ENCODE measurements around the gene EIF6.

The EIF6 gene

DNA sequence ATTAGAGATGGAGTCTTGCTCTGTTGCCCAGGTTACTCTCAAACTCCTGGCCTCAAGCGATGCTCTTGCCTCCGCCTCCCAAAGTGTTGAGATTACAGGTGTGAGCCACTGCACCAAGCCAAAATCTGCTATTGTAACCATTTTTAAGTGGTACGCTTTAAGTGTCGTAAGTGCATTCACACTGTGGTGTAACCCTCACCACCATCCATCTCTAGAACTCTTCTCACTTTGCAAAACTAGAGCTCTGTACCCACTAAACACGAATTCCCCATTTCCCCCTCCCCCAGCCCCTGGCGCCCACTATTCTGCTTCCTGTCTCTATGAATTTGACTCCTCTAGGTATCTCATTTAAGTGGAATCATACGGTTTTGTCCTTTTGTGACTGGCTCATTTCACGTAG lies 10.5 kb upstream of the EIF6 start:
- no peaks in the 10 kb centered on the region for H3K36me3 ChIP-seq (ENCODE audit: control insufficient read depth in 5 of 5, insufficient read depth in 5 of 5, low read length in 5 of 5)
- H3K4me1 ChIP-seq (ENCODE audit: control insufficient read depth in 5 of 5, insufficient read depth in 5 of 5, low read length in 5 of 5): peaks cover 0 to 13% (median 0%) of the 10 kb centered on the region in 5 donors
- H3K9ac ChIP-seq (ENCODE audit: low read length in 5 of 5): no peak overlapping the region
- H3K27me3 ChIP-seq (ENCODE audit: control insufficient read depth in 5 of 5, insufficient read depth in 4 of 5, low read length in 5 of 5): peaks cover 0 to 25% (median 13%) of the 10 kb centered on the region in 5 donors
- no peak overlapping the region for H3K4me3 ChIP-seq (ENCODE audit: low read depth in 1 of 5, low read length in 5 of 5)
- H3K9me3 ChIP-seq (ENCODE audit: control insufficient read depth in 5 of 5, low read length in 5 of 5): no peaks in the 10 kb centered on the region
- H3K27ac ChIP-seq (ENCODE audit: low read depth, low read length): no peak overlapping the region

DNA sequence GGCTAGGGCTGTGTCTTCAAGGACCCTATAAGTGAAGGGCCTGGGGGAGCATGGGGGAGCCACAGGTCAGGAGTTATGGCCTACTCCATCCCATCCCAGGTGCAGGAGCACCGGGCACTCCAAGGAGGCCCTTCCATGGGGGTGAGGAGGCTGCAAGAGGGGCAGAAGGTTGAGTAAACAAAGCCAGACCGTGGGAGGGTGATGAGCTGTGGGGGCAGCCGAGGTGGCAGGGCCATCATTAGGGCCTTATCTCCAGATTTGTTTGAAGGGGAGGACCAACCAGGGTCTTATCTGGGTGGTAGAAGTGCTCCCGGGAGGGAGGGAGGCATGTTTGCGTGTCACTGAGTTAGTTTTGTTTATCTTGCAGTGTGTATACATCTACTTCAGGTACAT lies 9.7 kb upstream of the EIF6 start:
- Histone ChIP-seq H3K4me3 (ENCODE audit: low read depth in 1 of 5, low read length in 5 of 5) (no peak overlapping the region), H3K4me1 (ENCODE audit: control insufficient read depth in 5 of 5, insufficient read depth in 5 of 5, low read length in 5 of 5) (peaks cover 0 to 13% (median 0%) of the 10 kb centered on the region in 5 donors), H3K9ac (ENCODE audit: low read length in 5 of 5) (no peak overlapping the region), H3K36me3 (ENCODE audit: control insufficient read depth in 5 of 5, insufficient read depth in 5 of 5, low read length in 5 of 5) (no peaks in the 10 kb centered on the region), H3K27ac (ENCODE audit: low read depth, low read length) (no peak overlapping the region), H3K9me3 (ENCODE audit: control insufficient read depth in 5 of 5, low read length in 5 of 5) (no peaks in the 10 kb centered on the region), H3K27me3 (ENCODE audit: control insufficient read depth in 5 of 5, insufficient read depth in 4 of 5, low read length in 5 of 5) (peaks cover 0 to 25% (median 13%) of the 10 kb centered on the region in 5 donors)

DNA sequence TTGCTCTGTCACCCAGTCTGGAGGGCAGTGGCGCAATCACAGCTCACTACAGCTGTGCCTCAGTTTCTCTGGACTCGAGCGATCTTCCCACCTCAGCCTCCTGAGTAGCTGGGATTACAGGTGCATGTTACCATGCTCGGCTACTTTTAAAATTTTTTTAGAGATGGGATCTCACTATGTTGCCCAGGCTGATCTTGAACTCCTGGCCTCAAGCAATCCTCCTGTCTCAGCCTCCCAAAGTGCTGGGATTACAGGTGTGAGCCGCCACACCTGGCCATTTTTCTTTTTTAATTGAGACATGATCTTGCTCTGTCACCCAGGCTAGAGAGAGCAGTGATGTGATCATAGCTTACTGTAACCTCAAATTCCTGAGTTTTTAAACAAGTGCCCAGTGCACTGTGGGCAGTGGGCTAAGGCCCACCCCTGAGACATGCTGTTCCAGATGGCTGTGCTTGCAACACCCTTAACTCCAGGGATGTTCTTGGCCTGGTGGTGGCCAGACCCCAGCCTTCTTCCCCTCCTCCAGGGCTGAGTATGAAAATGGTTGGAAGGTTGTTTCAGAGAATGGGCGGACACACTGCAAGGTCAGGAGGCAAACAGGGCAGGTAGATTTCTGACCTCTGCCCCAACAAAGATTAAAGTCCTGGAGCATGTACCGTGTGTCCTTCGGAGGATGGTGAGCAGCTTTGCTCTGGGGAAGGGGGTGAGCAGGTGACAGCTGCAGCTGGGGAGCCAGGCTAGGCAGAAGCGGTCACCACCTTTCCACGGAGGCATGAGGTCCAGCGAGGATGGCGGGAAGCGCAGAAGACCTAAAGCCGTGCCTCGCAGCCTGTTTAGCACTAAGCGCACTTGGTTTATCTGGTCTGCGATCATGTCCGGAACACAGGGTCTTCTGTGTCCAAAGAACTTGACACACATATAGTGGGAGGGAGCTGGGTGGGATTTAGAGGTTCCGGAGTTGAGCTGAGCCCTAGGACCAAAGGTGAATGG lies 9.0 kb upstream of the EIF6 start:
- Histone ChIP-seq H3K9me3 (ENCODE audit: control insufficient read depth in 5 of 5, low read length in 5 of 5) (no peaks in the 10 kb centered on the region), H3K27me3 (ENCODE audit: control insufficient read depth in 5 of 5, insufficient read depth in 4 of 5, low read length in 5 of 5) (peaks cover 0 to 25% (median 13%) of the 10 kb centered on the region in 5 donors), H3K36me3 (ENCODE audit: control insufficient read depth in 5 of 5, insufficient read depth in 5 of 5, low read length in 5 of 5) (no peaks in the 10 kb centered on the region), H3K9ac (ENCODE audit: low read length in 5 of 5) (no peak overlapping the region), H3K4me1 (ENCODE audit: control insufficient read depth in 5 of 5, insufficient read depth in 5 of 5, low read length in 5 of 5) (peaks cover 0 to 13% (median 0%) of the 10 kb centered on the region in 5 donors), H3K27ac (ENCODE audit: low read depth, low read length) (no peak overlapping the region), H3K4me3 (ENCODE audit: low read depth in 1 of 5, low read length in 5 of 5) (no peak overlapping the region)

DNA sequence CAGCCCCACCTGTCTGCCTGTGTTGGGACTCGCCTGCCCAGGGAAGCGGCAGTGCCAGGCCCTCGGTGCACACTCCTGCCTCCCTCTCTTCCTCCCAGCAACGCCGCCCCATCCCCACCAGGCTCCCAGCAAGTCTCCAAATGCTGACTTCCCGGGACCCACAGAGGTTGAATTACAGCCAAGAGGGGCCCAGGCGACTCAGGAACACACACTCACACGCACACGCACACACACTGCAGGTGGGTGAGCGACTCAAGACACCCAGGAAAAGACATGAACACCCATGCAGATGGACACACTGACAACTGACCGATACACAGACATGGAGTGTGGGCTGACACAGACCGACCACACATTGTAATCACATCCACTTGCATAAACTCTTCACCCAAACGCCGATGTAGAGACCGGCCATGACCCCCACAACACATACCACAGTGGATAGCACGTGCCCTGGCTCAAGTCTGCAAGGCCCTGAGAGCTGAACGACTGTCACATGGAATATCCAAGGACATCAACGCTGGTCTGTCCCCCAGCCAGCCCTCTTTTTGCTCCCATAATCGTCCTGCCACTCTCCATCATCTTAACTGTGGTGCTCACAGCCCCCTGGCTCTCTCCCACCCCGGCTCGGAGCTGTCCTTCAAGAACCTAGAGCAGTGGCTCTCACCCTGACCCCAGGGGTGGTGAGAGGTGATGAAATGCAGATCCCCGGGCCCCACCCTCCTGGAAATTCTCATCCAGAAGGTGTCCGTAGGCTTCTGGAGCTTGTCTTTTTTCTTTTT lies 8.1 kb upstream of the EIF6 start:
- H3K27ac ChIP-seq (ENCODE audit: low read depth, low read length): no peak overlapping the region
- H3K4me3 ChIP-seq (ENCODE audit: low read depth in 1 of 5, low read length in 5 of 5): no peak overlapping the region
- H3K36me3 ChIP-seq (ENCODE audit: control insufficient read depth in 5 of 5, insufficient read depth in 5 of 5, low read length in 5 of 5): no peaks in the 10 kb centered on the region
- H3K4me1 ChIP-seq (ENCODE audit: control insufficient read depth in 5 of 5, insufficient read depth in 5 of 5, low read length in 5 of 5): peaks cover 0 to 13% (median 0%) of the 10 kb centered on the region in 5 donors
- peaks cover 0 to 29% (median 13%) of the 10 kb centered on the region in 5 donors for H3K27me3 ChIP-seq (ENCODE audit: control insufficient read depth in 5 of 5, insufficient read depth in 4 of 5, low read length in 5 of 5)
- H3K9me3 ChIP-seq (ENCODE audit: control insufficient read depth in 5 of 5, low read length in 5 of 5): no peaks in the 10 kb centered on the region
- no peak overlapping the region for H3K9ac ChIP-seq (ENCODE audit: low read length in 5 of 5)

DNA sequence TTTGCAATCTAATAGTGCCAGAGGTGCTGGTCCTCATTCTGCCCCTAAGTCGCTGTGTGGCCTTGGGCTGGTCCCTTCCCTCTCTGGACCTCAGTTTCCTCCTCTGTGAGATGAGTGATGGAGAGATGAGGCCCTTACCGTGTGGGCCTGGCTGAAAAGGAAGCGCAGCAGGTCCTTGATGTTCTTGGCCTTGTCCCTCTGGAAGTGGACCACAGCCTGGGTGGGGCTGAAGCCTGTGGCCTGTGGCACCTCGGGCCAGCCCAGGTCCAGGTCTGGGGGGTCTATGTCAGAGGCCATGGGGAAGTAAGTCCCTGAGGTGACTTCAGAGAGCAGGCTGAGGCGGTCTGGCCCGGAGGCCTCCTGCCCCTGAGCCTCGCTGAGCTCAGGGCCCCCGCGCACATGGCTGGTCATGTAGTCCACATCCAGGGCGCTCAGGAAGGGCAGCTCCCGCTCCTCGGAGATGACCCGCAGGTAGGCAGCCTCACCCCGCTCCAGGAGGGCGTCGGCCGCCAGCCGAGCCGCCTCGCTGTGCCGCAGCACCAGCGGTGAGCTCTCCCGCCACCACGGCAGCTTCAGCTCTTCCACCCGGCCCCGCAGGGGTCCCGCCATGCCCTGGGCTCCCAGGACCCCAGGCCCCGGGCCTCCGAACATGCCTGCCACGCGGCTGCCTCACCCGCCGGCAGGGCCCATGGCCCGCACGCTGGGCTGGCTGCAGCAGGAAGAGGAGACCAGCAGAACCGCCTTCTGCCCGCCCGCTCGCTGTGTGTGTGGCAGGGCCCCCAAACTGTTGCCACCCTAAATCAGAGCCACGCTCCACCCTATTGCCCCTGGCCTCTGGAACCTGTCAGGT lies 7.3 kb upstream of the EIF6 start, which contains the start of gene FAM83C:
Gene FAM83C (minus strand): TSS at position 772 of the 850 bp plus-strand sequence. CDS start 121 bp downstream, at position 651.
- peaks cover 0 to 34% (median 13%) of the 10 kb centered on the region in 5 donors for H3K27me3 ChIP-seq (ENCODE audit: control insufficient read depth in 5 of 5, insufficient read depth in 4 of 5, low read length in 5 of 5)
- H3K4me1 ChIP-seq (ENCODE audit: control insufficient read depth in 5 of 5, insufficient read depth in 5 of 5, low read length in 5 of 5): peaks cover 0 to 13% (median 0%) of the 10 kb centered on the region in 5 donors
- no peak within 1 kb of the TSS for H3K9ac ChIP-seq (ENCODE audit: low read length in 5 of 5)
- H3K9me3 ChIP-seq (ENCODE audit: control insufficient read depth in 5 of 5, low read length in 5 of 5): no peaks in the 10 kb centered on the region
- H3K4me3 ChIP-seq (ENCODE audit: low read depth in 1 of 5, low read length in 5 of 5): no peak within 1 kb of the TSS
- no peaks in the 10 kb centered on the region for H3K36me3 ChIP-seq (ENCODE audit: control insufficient read depth in 5 of 5, insufficient read depth in 5 of 5, low read length in 5 of 5)
- no peak within 1 kb of the TSS for H3K27ac ChIP-seq (ENCODE audit: low read depth, low read length)

DNA sequence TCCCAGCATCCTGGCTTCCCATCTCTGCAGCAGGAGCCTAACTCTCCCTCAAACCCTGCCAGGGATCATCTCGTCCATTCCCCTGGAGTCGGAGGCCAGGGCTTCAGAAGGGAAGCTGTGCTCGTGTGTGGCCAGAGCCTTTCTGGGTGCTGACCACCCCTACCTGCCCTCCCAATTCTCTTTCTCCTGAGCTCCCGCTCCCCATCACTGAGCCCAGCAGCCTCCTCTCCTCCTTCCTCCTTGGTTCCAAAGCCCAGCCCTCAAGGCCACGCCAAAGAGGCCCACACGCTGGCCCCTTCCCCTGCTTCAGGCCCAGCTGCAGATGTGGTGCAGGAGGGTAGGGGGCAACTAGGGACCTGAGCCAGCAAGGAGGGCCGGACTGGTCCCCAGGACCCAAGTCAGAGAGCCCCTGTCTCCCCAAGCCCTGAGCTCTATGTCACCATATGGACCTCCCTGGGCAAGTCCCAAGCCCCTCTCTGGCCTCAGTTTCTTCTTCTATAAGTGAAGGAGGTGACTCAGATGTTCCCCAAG lies 6.4 kb upstream of the EIF6 start:
- no peak overlapping the region for H3K9ac ChIP-seq (ENCODE audit: low read length in 5 of 5)
- peaks cover 0 to 34% (median 13%) of the 10 kb centered on the region in 5 donors for H3K27me3 ChIP-seq (ENCODE audit: control insufficient read depth in 5 of 5, insufficient read depth in 4 of 5, low read length in 5 of 5)
- peaks cover 0 to 4% (median 0%) of the 10 kb centered on the region in 5 donors for H3K4me1 ChIP-seq (ENCODE audit: control insufficient read depth in 5 of 5, insufficient read depth in 5 of 5, low read length in 5 of 5)
- no peak overlapping the region for H3K27ac ChIP-seq (ENCODE audit: low read depth, low read length)
- no peaks in the 10 kb centered on the region for H3K9me3 ChIP-seq (ENCODE audit: control insufficient read depth in 5 of 5, low read length in 5 of 5)
- H3K36me3 ChIP-seq (ENCODE audit: control insufficient read depth in 5 of 5, insufficient read depth in 5 of 5, low read length in 5 of 5): no peaks in the 10 kb centered on the region
- H3K4me3 ChIP-seq (ENCODE audit: low read depth in 1 of 5, low read length in 5 of 5): no peak overlapping the region

DNA sequence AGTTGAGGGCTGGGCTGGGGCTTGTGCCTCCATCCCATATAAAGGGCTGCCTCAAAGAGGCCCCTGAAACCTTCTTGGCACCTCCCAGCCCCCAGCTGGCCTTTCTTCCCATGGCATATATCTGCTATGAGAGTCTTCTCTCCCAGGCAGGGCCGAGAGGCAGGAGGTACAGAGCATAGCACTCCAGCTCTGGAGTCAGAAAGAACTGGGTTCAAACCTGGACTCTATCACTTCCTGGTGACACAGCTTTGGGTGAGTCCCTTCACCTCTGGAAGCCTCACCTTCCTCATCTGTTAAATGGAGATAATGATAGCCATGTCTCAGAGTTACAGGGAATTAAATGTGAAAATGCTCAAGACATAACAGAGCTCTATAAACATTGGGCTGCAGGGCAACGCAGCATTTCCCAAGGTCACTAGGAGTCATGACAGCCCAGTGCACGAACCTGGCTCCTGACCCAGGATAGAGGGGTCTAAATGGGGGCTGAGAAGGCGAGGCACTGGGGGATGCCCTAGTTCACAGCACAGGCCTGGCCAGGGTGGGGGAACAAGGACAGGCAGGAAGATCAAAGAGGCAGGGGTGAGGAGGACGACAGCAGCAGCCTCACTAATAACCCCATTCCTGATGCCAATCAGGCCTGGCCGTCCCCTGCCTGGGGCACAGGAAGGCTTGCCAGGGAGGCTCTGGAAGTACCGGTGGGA lies 5.8 kb upstream of the EIF6 start:
- no peak overlapping the region for H3K9ac ChIP-seq (ENCODE audit: low read length in 5 of 5)
- peaks cover 0 to 30% (median 11%) of the 10 kb centered on the region in 5 donors for H3K27me3 ChIP-seq (ENCODE audit: control insufficient read depth in 5 of 5, insufficient read depth in 4 of 5, low read length in 5 of 5)
- H3K4me3 ChIP-seq (ENCODE audit: low read depth in 1 of 5, low read length in 5 of 5): no peak overlapping the region
- H3K4me1 ChIP-seq (ENCODE audit: control insufficient read depth in 5 of 5, insufficient read depth in 5 of 5, low read length in 5 of 5): peaks cover 0 to 2% (median under 1%) of the 10 kb centered on the region in 5 donors
- H3K27ac ChIP-seq (ENCODE audit: low read depth, low read length): no peak overlapping the region
- H3K36me3 ChIP-seq (ENCODE audit: control insufficient read depth in 5 of 5, insufficient read depth in 5 of 5, low read length in 5 of 5): no peaks in the 10 kb centered on the region
- H3K9me3 ChIP-seq (ENCODE audit: control insufficient read depth in 5 of 5, low read length in 5 of 5): no peaks in the 10 kb centered on the region

DNA sequence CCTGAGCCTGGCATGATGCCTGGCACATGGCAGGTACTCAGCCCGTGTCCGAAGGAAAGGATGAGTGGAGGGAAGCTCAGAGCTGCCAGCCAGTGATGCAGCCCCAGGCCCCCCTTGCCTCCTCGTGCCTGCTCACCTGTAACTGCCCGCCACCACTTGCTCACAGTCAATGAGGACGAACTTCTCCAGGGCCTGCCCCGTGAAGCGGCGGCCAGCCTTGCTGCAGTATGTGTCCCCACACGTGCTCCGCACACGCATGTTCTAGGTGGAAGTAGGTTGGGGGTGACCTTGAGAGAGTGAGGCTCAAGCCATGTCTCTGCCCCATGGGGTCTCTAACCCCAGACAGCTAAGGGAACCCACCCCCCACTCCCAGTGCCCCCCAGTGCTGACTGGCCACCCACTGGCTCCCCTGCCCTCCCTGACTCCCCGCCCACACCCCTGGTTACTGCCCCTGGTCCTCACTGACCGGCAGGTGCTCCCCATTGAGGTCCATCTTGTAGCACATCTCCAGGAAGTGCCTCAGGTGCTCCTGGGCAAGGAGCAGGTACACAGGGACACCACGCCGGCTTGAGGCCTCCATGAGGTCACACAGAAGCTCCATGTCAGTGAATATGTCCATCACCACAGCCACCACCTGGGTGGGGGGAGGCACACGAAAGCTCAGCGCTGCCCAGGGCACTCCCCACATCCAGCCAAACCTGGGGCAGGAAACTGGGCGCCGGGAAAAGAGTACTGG lies 3.9 kb upstream of the EIF6 start:
- Histone ChIP-seq H3K4me3 (ENCODE audit: low read depth in 1 of 5, low read length in 5 of 5) (no peak overlapping the region), H3K27me3 (ENCODE audit: control insufficient read depth in 5 of 5, insufficient read depth in 4 of 5, low read length in 5 of 5) (peaks cover 0 to 24% (median 3%) of the 10 kb centered on the region in 5 donors), H3K36me3 (ENCODE audit: control insufficient read depth in 5 of 5, insufficient read depth in 5 of 5, low read length in 5 of 5) (no peaks in the 10 kb centered on the region), H3K27ac (ENCODE audit: low read depth, low read length) (no peak overlapping the region), H3K4me1 (ENCODE audit: control insufficient read depth in 5 of 5, insufficient read depth in 5 of 5, low read length in 5 of 5) (peaks cover 0 to 15% (median 14%) of the 10 kb centered on the region in 5 donors), H3K9ac (ENCODE audit: low read length in 5 of 5) (no peak overlapping the region), H3K9me3 (ENCODE audit: control insufficient read depth in 5 of 5, low read length in 5 of 5) (no peaks in the 10 kb centered on the region)

All from subcutaneous abdominal adipose tissue (tissue), 5 donors.